ENCODE measurements around the gene C11orf98.

GRCh38 chr11:62712861-62713260 is 47.9 kb upstream of the C11orf98 start:
- no peak for TF ChIP-seq POLR2A (IDR thresholded peaks at IDR 0.05)
- TF ChIP-seq CTCF (IDR thresholded peaks at IDR 0.05): no peak
- TF ChIP-seq POLR2AphosphoS5 (IDR thresholded peaks at IDR 0.05): no peak

Data from suprapubic skin (tissue), 4 donors.